ENCODE data around the gene ZNF227. TPM values are rescaled to one million over a fixed set of nuclear protein-coding genes. Genes with fewer than 3 reads are reported as not detected.

The ZNF227 gene
- polyA plus RNA-seq, 3 donors = 2.6 to 4.9 (median 3.8) TPM

- no peak overlapping the region for H3K9ac ChIP-seq (ENCODE audit: insufficient read depth, low read length, poor library complexity, severe bottlenecking)
- H3K27ac ChIP-seq (ENCODE audit: low read depth in 1 of 2, low read length in 2 of 2) = no peak overlapping the region
- H3K4me2 ChIP-seq (replicated peaks; ENCODE audit: extremely low read depth, low read length, poor library complexity, severe bottlenecking) = no peak overlapping the region
- no peak overlapping the region for H2AFZ ChIP-seq (ENCODE audit: insufficient read depth, low read depth, low read length, poor library complexity, severe bottlenecking)
- H3K79me2 ChIP-seq (ENCODE audit: insufficient read depth, low read length) = no peaks in the 10 kb centered on the region
- intact Hi-C loops (cut with micrococcal nuclease) = no loop called here
- H4K20me1 ChIP-seq (ENCODE audit: insufficient read depth, low read length) = no peaks in the 10 kb centered on the region
- no CpG with 5 or more reads among the region's 4 CpGs for WGBS (ENCODE audit: insufficient coverage)
- H3K9me3 Mint-ChIP-seq = peaks cover 53 to 77% (median 70%) of the 10 kb centered on the region in 7 donors
- no peaks in the 10 kb centered on the region for H3K27me3 ChIP-seq (ENCODE audit: control insufficient read depth in 2 of 2, insufficient read depth in 2 of 2, low read length in 2 of 2)
- TF ChIP-seq CTCF (IDR thresholded peaks at IDR 0.05) = no peak
- H3K27ac Mint-ChIP-seq = no peak overlapping the region
- H3K27me3 Mint-ChIP-seq (ENCODE audit: low read depth in 3 of 3) = peaks cover 0 to 3% (median 2%) of the 10 kb centered on the region in 3 donors
- H3K4me1 ChIP-seq (ENCODE audit: control insufficient read depth in 1 of 2, insufficient read depth in 2 of 2, low read length in 2 of 2) = no peaks in the 10 kb centered on the region
- H3K9me3 ChIP-seq (replicated peaks in 1 of 2; ENCODE audit: control insufficient read depth in 1 of 2, insufficient read depth in 1 of 2, low read length in 2 of 2) = peaks cover 54 to 94% of the 10 kb centered on the region in 2 donors
- H3K36me3 ChIP-seq (replicated peaks in 1 of 2; ENCODE audit: control insufficient read depth in 1 of 2, insufficient read depth in 2 of 2, low read length in 2 of 2) = peaks cover 24 to 31% of the 10 kb centered on the region in 2 donors
- no peak overlapping the region for H3K4me3 Mint-ChIP-seq
- H3K4me1 Mint-ChIP-seq = no peaks in the 10 kb centered on the region
- peaks cover 27 to 28% of the 10 kb centered on the region in 2 donors for H3K36me3 Mint-ChIP-seq
- no peak for DNase-seq
- H3K4me3 ChIP-seq (replicated peaks in 1 of 3; ENCODE audit: low read depth in 2 of 3, low read length in 3 of 3) = no peak overlapping the region
Measured at GRCh38 chr19:44284968-44285367, 72.6 kb downstream of the ZNF227 start.

Other genes starting within 250 kb of the ZNF227 start
- gene ZNF155, start 228.3 kb upstream of the ZNF227 start, polyA plus RNA-seq = 1 to 10 TPM; 1.2 to 3.0 (median 1.4) TPM
- gene ZNF230, start 209.6 kb upstream of the ZNF227 start, polyA plus RNA-seq = 1 to 10 TPM; 1.0 to 3.9 (median 1.3) TPM
- 1 to 10 TPM; 1.0 to 1.5 (median 1.1) TPM for gene ZNF222, start 187.2 kb upstream of the ZNF227 start, polyA plus RNA-seq
- 1 to 10 TPM; 1.1 to 2.0 (median 1.2) TPM for gene ZNF223, start 160.5 kb upstream of the ZNF227 start, polyA plus RNA-seq
- 1 to 10 TPM in 1 of 3 donors, under 1 TPM in 2; 0.04 to 1.3 (median 0.13) TPM for gene ZNF284, start 140.4 kb upstream of the ZNF227 start, polyA plus RNA-seq
- 10 to 100 TPM in 1 of 3 donors, 1 to 10 TPM in 2; 2.9 to 30.1 (median 3.5) TPM for gene ZNF224, start 118.2 kb upstream of the ZNF227 start, polyA plus RNA-seq
- gene ZNF225, start 99.1 kb upstream of the ZNF227 start, polyA plus RNA-seq = 1 to 10 TPM in 1 of 3 donors, under 1 TPM in 2; 0.86 to 1.1 (median 0.93) TPM
- 1 to 10 TPM in 2 of 3 donors, under 1 TPM in 1; 0.73 to 2.3 (median 2.2) TPM for gene ZNF234, start 71.0 kb upstream of the ZNF227 start, polyA plus RNA-seq
- gene ZNF226, start 47.4 kb upstream of the ZNF227 start, polyA plus RNA-seq = 10 to 100 TPM in 2 of 3 donors, 1 to 10 TPM in 1; 9.3 to 16.6 (median 16.3) TPM
- under 1 TPM in 2 of 3 donors, not detected in 1; 0.05 to 0.08 TPM for gene ZNF233, start 47.4 kb downstream of the ZNF227 start, polyA plus RNA-seq
- gene ZNF235, start 92.5 kb downstream of the ZNF227 start, polyA plus RNA-seq = 1 to 10 TPM in 1 of 3 donors, under 1 TPM in 2; 0.64 to 3.0 (median 0.92) TPM
- under 1 TPM in 1 of 3 donors, not detected in 2; 0.03 TPM for gene ZNF112, start 144.1 kb downstream of the ZNF227 start, polyA plus RNA-seq
- gene ZNF285, start 189.1 kb downstream of the ZNF227 start, polyA plus RNA-seq = under 1 TPM in 2 of 3 donors, not detected in 1; 0.07 to 0.09 TPM
- gene ZNF229, start 235.9 kb downstream of the ZNF227 start, polyA plus RNA-seq = under 1 TPM in 1 of 3 donors, not detected in 2; 0.03 TPM